ENCODE measurements around the gene KSR2.

The KSR2 gene

DNA sequence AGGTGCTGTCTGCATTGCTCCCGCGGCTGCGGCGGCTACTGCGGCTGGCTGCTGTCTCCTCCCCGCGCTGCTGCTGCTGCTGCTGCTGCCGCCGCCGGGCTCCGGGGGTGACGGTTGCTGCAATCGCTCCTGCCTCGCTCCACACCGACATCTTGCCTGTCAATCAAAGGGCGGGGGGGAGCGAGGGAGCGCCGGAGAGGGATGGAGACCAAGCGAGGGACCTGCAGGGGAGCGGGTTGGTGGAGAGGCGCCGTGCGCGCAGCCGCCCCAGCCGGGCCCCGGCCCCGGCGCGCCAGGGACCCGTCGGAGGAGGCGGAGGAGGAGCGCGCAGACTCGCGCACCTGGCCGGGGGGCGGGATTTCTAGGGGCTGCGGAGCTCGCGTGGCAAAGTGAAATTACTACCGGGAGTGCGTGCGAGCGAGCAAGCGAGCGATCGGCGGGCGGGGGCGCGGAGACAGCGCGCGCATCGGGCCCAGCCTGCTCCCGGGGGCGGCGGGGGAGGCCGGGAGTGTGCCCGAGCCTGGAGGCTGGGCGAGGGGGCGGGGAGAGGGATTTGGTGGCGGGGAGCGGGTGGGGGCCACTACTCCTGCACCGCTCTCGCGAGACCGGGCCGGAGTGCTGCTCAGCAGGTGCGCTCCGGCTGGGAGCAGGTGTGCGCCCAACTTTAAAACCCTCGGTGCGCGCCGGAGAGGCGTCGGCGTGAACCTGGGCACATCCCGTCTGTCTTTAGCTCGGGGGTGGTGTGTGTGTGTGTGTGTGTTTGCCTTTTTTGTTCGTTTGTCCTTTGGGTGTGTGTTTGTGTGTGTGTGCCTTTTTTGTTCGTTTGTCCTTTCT is at the start of gene KSR2:
KSR2 (minus strand) TSS at position 165 of the 834 bp plus-strand sequence. CDS start 735 bp downstream, outside the sequence.
- DNase-seq: peak; percentile 47 to 69

DNA sequence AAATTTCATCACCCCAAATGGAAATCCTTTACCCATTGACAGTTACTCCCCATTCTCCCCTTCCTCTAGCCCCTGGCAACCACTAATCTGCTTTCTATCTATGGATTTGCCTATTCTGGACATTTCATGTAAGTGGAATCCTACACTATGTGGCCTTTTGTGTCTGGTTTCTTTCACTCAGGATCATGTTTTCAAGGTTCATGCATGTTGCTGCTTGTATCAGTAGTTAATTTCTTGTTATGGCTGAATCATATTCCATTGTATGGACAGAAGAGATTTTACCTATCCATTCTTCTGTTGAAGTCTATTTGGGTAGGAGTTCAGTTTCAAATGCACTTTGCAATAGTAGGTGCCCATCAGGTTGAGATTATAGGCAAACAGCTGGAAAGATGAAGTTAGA is 49.1 kb upstream of the KSR2 start:
- no peak for DNase-seq

DNA sequence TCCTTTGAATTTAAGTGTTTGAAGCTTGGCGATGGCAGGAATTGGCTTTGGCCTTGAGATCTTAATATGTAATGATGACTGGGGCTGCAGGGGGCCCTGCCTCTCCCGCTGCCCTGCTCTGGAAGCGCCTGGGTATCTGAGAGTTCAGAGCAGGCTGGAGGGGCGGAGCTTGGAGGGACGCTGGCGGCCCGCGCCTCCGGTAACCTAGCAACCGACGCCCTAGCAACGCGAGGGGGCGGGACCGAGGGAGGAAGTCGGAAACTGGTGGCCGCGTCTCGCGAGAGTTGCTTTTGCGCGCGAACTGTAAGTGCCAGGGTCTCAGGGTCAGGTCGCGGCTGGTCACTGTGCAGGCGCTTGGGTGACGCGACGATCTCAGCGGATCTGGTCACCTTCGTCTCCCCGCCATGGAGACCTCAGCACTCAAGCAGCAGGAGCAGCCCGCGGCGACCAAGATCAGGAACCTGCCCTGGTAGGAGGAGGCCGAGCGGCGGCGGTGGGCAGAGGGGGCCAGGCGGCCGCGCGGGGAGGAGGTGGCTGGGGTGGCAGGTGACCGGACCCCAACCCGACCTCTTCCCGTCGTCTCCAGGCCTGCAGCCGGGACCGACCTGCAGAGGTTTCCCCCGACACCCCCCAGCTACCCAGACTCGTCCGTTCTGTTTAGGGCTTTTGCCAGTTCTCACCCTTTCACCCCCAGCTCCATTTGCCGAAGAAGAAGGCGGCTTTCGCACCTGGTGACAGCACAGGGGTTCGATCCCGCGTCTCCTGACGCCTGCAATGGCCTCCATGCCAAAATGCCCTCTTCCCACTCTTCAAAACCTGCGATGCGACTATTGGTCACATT is 47.9 kb upstream of the KSR2 start, which contains the start of gene RFC5:
RFC5 (plus strand) TSS at position 280 of the 841 bp plus-strand sequence; CDS start at position 405, 125 bp downstream.
- peak; percentile 98 to 99 for DNase-seq

DNA sequence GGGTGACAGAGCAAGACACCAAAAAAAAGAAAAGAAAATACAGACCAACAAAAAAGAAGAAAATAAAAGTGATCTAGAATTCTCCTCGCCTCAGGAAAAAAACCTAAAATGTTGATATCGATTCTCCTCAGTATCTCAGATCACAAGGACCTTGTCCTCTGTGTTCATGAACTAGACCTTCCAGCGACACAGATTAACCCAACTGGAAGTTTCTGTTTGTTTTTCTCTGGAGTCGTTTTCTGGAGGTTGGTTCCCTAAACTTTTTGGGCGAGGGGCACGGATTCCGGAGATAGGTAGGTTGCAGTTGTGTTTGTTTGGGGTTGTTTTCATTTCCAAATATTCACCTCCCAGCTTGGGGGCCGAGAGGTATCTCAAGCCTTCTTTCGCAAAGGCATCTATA is 47.2 kb upstream of the KSR2 start:
- DNase-seq: no peak

DNA sequence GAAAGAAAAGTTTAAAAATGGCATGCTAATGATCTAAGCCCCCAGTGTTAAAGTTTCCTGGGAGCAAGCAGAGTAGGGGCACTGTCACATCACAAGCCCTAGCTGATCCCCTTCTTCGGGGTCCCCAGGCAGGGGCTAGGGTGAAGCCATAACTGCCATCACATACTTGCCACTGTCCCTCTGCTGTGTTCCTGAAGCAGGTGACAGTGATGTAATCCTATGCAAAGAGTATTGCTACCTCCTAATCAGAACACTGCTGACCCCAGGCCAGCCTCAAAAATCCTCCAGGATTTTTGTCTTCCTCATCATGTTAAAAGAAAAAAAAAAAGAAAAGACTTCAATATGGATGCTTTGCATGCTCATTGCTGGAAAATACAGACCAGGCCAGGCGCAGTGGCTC is 46.5 kb upstream of the KSR2 start:
- no peak for DNase-seq

DNA sequence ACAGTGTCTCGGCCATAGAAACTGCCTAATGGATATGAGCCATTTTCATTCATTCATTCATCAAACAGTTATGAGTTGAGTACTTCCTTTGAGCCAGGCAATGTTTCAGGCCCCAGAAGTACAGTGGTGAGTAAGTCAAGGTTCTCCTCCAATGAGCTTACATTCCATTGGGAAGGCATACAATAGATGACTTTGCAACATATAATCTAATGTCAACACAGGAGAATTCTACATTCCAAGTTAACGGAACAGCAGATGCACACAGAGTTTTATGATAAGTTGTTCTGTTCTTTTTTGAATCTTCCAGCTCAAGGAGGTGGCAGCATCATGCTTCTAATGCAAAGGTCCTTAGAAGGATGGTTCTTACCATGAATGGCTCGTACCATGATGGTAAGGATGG is 44.5 kb upstream of the KSR2 start:
- no peak for DNase-seq

DNA sequence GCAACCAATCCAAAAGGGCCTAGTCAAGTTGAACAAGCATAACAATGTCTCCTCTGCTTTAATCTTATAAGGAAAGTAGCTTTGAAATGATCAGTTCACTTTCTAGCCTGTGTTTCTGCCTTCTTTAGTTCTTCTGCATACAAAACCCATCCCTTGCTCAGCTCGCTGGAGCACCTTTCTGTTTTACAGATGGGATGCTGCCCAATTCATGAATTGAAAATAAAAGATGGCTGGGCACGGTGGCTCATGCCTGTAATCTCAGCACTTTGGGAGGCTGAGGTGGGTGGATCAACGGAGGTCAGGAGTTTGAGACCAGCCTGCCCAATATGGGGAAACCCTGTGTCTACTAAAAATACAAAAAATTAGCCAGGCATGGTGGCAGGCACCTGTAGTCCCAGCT is 43.2 kb upstream of the KSR2 start:
- DNase-seq: no peak

DNA sequence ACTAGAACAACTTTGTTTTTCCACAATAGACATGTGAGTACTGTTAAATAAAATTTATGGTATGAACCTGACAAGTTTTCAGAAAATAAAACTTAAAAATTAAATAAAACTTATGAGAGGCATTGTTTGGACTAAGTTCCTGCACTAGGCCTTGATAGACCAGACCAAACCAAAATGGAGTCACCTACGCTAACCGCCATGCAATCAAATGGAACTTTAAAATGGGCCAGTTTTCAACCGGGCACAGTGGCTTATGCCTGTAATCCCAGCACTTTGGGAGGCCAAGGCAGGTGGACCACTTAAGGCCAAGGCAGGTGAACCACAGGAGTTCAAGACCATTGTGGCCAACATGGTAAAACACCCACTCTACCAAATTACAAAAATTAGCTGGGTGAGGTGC is 42.6 kb upstream of the KSR2 start:
- no peak for DNase-seq

DNA sequence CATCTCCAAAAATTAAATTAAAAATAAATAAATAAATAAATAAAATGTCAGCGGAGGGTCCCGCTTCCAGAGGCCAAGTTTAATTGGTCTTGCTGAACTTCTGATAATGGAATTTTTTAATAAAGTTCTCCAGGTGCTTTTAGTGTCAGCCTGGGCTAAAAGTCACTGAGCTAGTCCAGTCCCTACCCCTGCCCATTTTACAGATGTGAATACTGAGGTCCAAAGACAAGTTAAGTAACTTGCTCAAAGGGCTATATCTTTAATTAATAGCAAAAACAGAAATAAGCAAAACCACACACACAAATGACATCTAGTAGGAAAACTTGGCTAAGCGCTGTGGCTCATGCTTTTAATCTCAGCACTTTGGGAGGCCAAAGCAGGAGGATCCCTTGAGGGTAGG is 42.1 kb upstream of the KSR2 start:
- DNase-seq: no peak

DNA sequence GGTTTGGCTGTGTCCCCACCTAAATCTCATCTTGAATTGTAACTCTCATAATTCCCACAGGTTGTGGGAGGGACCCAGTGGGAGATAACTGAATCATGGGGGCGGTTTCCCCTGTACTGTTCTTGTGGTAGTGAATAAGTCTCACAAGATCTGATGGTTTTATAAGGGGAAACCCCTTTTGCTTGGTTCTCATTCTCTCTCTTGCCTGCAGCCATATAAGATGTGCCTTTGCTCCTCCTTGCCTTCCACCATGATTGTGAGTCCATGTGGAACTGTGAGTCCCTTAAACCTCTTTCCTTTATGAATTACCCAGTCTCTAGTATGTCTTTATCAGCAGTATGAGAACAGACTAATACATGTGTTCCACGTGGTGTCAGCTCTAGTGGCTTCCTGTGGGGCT is 31.0 kb upstream of the KSR2 start:
- peak; percentile 6 to 20 for DNase-seq

DNA sequence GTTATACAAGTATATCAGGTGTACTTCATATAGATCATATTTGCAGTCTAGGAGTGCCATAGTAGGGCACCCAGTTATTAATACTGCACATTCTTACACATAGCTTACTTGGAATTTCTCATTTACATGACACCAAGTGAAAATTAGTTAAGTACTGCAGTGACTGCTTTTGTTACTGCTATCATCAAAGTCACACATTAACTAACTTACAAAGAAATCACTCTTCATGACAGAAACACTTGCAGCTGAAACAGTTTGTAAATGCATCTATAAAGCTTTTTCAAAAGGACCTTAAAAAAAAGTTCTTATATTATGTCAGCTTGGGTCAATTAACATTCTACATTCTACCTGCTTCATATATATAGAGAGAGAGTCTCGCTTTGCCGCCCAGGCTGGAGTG is 29.9 kb upstream of the KSR2 start:
- DNase-seq: no peak

DNA sequence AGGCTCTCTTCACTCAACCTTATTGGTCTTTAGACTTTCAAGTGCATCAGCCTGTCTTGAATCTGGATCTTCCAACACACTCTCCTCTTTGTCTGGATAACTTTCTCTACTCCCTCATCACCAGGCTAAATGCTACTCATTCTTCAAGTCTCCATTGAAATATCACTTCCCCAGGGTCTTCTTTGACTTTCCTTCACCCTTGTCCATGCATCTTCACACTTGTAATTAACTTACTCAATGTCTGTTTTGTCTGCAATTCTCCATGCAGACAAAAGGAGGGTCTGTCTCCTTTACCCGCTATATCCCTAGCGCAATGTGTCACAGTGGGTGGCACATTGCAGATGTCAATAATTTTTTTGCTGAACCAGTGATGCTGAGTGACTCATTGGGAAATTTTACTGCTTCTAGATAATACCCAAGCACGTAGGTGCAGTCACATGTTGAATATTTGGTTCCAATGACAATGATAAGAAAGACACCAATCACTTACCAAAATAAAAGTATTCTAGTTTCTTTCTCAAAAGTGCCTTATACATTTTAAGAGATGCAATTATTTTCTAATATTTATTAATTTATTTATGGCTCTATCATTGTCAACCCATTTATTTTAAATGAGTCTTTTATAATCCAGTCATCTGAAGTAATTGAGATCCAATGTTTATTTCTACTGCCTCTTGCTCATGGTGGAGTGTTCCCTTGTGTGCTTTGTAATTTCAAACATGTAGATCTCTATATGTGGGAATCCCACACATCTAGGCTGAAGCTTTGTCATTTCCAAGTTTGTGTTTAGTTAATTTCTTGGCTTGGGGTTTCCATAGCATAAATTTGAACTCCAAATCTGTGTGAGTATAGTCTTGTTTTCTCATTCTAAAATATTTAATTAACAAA is 26.0 kb upstream of the KSR2 start:
- no peak for DNase-seq

DNA sequence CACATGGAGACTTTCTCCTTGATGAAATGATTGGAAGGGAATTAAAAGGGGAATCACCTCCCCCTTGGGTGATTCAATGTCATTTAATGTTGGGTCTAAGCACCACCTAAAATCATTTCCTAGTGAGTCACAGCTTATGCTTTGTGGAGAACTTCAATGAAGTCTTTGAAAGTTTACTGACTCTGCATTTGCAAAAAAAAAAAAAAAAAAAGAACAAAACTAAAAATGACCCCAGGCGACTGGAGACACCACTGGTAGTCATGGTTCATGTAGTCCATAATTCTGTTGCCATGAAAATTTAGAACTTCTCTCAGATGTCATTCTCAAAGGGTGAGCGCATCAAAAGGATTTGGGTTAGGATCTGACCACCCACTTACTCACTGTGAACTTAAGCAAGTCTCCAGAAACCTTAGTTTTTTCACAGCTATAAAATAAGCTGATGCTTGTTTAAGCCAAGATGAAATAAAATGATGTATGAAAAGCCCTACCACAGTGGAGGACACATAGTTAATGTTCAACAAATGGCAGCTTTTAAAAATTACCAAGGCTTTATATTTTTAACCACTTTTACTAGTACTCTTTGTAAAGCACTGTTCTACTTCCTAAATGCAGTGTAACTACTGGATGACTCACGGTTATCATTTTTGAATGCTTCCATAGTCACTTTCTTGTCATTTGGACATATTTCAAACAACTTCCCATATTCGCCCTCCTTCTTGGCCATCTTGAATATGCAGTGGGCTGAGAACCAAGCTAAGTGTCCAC is 18.1 kb upstream of the KSR2 start:
- DNase-seq: no peak

DNA sequence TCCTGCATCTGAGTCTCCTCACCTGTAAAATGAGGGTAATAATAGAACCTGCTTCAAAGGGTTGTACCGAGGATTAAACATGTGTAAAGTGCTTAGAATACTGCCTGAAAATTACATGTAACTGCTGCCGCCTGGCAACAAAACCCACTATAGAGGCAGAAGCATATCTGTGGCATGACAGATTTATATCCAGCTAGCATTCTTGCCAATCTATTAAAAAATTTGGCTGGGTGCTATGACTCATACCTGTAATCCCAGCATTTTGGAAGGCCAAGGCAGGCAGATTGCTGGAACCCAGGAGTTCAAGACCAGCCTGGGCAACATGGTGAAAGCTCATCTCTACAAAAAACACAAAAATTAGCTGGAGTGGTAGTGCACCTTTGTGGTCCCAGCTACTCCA is 16.4 kb upstream of the KSR2 start:
- no peak for DNase-seq

DNA sequence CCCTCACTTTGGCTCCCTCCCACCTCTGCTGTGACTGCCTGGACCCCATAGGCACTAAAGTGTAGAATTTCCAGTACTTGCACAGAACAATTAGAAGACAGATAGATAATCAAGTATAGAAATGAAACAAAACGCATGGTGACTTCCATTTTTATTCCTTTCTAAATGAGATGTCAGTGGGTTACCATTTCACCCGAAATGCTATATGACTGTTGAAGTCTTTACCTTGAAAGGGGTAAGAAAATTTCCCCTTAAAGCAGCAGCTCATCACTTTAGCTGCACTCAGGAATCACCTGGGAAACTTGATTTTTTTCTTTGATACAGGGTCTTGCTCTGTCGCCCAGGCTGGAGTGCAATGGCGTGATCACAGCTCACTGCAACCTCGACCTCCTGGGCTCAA is 12.5 kb upstream of the KSR2 start:
- no peak for DNase-seq

DNA sequence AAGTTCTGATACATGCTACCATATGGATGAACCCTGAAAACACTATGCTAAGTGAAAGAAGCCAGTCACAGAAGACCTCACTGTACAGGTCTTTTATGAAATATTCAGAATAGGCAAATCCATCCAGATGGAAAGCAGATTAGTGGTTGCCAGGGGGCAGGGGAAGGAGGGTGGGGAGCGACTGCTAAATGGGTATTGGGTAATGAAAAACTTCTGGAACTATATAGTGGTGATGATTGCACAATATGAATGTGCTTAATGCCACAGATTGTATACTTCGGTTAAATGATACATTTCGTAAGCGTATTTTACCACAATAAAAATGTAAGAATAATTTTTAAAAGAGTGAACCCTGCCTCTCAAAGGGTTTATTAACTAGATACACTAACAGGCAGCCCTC is 11.8 kb upstream of the KSR2 start:
- no peak for DNase-seq

DNA sequence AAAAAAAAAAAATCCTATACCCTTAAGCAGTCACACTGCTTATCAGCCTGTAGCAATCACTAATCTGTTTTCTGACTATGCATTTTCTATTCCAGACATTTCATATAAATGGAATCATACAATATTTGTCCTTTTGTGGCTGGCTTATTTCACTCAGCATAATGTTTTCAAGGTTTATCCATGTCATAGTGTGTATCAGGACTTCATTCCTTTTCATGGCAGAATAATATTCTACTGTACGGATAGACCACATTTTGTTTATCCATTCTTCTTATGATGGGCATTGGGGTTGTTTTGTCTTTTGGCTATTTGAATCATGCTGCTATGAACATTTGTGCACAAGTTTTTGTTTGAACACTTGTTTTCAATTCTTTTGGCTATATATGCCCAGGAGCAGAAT is 8.6 kb upstream of the KSR2 start:
- no peak for DNase-seq

DNA sequence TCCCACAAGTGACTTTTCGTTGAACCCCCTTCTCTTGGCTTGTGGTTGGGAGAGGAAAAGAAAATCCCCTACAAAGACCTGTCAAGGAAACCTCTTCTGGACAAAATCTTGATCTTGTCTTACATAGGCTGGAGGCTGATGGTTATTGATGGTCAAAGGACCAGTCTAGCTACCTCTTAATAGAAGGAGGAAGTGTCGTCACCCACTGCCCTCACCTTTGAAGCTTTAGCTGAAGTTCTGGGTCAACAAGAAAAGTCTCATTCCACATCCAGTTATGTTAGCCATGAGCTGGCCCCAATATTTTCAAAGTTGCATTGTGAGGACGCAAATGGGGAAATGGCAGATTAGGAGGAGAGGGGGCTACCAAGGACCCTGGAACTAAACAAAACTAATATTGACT is 6.2 kb upstream of the KSR2 start:
- no peak for DNase-seq

DNA sequence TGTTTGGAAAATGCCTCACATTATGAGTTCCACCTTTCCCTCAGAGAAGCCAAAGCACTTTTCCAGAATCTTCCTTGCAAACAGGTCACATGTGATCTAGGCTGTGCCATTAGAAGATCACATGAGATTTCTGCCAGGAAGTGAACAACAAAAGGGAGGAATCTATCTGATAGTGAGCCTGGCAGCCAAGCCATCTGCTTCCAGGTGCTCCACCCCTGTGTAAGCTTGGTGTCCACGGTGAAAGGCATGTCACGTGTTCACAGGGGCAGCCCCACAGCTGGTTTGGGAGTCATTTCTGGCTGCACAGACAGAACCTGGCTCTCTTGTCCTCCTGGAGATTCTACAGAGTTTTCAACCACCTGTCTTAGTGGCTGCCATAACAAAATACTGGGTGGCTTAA is 3.5 kb upstream of the KSR2 start:
- DNase-seq: no peak

DNA sequence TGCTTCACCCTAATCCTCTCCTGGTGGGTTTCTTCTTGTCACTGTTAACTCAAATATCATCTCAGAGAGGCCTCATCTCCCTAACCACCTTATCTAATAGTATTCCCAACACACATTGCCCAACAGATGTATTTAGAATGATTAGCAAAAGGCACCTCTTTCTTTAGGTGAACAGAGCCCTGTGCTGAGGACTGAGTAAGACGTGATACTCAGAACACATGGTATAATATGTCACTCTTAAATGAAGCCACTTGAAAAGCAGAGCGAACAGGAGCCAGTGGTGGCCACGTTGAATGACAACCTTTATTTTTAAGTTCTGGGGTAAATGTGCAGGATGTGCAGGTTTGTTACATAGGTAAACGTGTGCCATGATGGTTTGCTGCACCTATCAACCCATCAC is 1.5 kb upstream of the KSR2 start:
- no peak for DNase-seq

DNA sequence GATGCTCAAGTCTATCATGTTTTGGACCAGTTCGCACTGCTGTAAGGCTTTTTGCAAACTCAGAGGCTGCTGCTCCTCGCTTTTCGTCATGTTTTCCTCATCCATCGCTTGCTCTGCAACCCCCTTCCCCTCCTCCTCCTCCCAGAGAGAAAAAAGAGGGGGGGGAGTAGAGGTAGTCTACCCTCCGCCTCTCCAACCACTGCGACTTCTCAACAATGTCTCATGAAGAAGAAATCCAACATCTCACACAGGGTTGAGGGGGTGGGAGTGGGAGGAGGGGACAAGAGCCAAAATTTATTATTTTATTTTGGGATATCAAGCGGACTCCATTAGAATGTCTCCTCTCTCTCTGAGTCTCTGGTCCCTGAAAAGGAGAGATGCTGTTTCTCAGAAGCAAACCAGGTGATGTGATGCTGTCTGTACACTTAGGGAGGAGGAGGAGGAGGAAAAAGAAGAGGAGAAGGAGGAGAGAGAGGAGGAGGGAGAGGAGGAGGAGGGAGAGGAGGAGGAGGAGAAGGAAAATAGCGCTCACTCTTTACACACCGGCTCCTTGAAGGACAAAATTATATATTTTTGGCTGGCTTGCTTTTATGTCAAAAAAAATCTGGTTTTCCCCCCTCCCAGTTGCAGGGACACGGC is 520 bp downstream of the KSR2 start:
- DNase-seq: no peak

DNA sequence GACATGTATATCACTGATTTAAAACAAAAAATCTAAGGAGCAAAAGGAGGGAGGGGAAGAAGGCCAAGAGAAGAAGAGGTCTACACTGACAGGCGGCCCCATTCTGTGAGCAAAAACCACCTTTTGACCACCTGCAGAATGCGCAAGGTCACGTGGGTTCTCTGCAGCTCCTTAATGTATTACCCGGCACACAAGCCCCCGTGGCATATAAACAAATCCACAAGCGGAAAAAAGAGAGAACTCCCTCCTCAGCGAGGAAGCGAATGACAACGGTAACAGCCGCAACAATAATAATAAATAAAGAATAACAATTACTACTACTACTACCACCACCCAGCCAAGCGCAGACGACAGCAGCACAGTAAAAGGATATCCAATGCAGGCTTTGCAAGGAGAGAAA is 1.3 kb downstream of the KSR2 start:
- DNase-seq: no peak

All from stimulated activated CD4-positive, alpha-beta T cell treated with anti-CD3 and anti-CD28 coated beads, Interleukin-2, amount 100 ng/mL, for 24 hours (primary cell).